ENCODE results near the gene PIAS4.

Gene PIAS4

DNA sequence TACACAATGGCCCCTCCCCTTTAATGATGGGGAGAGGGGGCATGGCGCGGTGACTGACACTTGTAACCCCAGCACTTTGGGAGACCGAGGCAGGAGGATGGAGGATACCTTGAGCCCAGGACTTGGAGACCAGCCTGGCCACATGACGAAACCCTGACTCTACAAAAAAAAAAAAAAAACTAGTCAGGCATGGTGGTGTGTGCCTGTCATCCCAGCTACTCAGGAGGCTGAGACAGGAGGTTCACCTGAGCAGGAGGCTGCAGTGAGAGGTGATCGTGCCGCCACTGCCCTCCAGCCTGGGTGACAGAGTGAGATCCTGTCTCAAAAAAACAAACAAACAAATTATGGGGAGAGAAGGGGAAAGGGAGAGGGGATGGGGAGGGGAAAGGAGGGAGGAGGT is 72.9 kb downstream of the PIAS4 start:
- no peak for DNase-seq

DNA sequence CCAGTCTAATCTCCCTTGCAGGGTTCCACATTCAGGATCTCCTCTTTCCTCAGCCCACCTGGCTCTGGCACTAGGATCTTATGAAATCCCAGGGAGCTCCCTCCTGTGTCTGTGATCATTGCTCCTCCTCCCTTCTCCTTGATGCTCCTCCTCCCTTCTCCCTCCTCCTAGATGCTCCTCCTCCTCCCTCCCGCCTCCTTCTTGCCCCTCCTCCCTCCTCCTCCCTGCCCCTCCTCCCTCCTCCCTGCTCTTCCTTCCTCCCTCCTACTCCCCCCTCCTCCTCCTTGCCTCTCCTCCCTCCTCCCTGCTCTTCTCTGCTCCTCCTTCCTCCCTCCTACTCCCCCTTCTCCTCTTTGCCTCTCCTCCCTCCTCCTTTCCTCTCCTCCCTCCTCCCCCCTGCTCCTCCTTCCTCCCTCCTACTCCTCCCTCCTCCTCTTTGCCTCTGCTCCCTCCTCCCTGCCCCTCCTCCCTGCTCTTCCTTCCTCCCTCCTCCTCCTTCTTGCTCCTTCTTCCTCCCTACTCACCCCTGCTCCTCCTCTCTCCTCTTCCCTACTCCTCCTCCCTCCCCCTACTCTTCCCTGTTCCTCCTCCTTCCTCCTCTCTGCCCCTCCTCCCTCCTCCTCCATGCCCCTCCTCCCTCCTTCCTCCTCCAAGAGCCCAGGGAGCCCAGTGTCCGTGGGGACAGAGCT is 74.0 kb downstream of the PIAS4 start:
- DNase-seq, result no peak

DNA sequence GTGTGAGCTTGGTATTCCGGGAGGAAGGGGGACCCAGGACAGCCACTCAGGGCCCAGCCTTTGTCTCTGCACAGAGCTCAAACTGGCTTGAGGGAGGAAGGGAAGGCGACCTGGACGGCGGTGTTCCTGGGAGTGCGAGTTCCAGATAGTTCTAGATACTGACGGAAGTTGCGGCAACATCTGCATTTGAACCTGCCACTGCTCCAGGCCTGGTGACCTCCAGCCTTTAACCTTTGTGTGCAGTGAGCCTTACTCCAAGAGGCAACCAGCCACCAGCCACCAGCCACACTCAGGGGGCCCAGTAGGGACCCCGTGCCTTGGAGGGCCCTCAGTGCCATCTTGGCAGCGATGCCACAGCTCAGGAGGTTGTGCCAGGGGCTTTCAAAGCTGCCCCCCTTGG is 74.6 kb downstream of the PIAS4 start:
- no peak for DNase-seq

DNA sequence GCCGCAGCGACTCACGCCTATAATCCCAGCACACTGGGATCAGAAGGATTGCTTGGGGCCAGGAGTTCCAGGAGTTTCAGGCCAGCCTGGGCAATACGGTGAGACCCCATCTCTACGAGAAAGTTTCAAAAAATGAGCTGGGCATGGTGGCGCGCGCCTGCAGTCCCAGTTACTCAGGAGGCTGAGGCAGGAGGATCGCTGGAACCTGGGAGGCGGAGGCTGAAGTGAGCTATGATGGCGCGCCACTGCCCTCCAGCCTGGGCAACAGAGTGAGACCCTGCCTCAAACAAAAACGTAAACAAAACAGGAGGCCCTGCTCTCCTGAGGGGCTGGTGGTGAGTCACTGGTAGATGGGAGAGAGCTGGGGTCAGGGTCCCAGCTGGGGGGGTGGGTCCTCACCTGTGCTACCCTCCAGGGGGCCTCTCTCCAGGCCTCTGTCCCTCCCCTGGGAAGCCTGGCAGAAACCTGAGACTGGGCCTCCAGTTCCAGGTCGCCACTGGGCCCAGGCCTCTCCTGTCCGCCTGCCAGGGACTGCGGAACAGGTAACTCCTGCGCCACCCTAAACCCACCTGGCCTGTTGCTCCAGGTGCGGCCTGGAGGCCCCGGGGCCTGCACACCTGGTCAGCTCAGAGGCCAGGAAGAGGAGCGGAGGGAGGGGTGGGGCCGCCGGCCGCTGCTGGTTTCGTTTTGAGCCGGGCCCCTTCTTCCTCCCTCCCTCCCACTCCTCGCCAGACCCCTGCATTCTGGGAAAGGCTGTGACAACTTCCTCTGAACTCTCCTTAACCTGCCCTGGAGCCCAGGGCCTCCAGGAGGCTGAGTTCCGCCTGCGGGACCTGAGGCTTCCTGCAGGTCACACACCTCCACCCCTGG is 76.4 kb downstream of the PIAS4 start:
- peak; percentile 79 for DNase-seq

DNA sequence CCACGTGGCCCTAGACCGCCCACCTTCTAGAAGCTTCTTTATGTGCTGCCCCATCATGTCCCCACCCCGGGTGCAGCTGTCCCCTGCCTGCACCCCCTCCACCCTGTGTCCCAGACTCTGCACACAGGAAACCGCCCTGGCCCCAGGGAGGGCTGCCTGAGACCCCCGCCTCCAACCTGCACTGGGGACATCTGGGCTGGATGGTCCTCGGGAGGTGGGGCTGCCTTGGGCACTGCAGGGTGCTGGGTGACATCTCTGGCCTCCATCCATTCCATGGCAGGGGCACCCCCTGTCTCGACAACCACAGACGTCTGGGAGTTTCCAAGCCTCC is 77.0 kb downstream of the PIAS4 start:
- DNase-seq, result no peak

DNA sequence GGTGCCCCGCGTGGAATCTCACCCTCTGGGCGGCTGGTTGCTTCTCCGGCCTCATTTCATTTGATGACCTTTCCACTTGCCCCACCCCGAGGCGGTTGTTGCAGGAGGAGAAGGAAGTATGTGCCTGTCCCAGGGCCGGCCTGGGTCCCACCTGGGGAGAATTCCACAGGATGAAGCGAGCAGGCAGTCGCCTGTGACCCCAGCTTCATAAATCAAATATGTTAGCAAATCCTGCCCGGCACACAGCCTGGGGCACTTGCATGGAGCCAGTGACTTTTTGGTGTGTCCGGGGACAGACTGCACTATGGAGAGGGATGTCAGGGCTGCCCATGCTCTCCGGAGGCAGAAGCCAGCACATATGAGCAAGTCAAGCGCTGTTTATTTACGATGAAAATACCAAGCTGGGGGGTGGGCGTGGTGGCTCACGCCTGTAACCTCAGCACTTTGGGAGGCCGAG is 78.9 kb downstream of the PIAS4 start:
- no peak for DNase-seq

DNA sequence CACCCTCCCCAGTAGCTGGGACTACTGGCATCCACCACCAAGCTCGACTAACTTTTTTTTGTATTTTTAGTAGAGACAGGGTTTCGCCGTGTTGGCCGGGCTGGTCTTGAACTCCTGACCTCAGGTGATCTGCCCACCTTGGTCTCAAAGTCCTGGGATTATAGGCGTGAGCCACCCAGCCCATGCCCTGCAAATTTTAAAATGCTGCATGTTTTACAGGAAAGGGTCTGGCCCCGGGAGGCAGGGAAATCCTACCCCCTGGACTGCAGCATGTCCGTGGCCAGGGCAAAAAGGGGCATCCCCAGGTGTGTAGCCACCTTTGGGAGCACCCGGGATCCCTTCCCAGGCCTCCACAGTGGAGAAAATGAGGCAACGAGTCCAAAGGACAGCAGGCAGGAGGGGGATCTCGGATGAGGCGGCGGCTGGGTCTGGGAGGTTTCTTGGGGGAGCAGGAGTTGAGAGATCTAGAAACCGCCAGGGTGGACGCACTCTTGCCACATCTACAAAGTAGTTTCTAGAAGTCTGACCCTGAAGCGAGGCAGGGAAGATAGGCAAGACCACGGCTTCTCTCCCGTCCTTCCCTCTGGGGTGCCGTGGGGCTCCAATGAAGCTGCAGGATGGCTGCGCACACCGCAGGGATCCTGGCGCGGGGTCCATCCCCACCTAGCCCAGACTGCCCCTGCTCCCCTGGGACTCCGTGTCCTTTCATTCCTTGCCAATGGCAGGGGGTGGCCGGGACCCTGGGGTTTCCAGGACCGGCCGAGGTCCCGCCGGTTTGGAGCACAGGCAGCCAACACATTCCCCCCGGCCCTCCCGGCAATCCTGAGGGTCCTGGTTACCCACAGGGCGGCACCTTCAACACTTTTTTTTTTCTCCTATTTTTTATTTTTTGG is 80.5 kb downstream of the PIAS4 start:
- no peak for DNase-seq

DNA sequence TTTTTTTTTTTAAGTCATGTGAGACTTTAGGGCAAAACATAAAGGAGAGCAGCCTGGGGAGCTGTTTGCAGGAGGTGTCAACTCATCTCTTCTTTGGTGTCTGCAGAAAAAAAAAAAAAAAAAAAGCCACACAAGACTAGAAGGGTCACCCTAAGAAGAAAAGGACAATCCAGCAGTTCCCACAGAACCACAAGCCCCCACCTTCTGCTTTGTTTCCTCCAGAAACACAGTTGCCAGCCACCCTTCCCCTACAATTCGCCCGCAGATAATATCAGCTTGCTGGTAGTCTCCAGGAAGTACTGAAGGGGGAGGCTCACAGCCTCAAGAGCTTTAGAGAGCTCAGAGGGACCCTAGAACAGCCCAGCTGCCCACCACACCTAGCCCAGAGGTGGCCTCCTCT is 81.4 kb downstream of the PIAS4 start:
- peak; percentile 80 for DNase-seq
